ENCODE measurements around the gene RBM17. TPM values are rescaled to one million over a fixed set of nuclear protein-coding genes. Genes with fewer than 3 reads are reported as not detected.

RBM17 gene
- total RNA-seq, 1 donor from 2014 or later: 112 TPM

DNA sequence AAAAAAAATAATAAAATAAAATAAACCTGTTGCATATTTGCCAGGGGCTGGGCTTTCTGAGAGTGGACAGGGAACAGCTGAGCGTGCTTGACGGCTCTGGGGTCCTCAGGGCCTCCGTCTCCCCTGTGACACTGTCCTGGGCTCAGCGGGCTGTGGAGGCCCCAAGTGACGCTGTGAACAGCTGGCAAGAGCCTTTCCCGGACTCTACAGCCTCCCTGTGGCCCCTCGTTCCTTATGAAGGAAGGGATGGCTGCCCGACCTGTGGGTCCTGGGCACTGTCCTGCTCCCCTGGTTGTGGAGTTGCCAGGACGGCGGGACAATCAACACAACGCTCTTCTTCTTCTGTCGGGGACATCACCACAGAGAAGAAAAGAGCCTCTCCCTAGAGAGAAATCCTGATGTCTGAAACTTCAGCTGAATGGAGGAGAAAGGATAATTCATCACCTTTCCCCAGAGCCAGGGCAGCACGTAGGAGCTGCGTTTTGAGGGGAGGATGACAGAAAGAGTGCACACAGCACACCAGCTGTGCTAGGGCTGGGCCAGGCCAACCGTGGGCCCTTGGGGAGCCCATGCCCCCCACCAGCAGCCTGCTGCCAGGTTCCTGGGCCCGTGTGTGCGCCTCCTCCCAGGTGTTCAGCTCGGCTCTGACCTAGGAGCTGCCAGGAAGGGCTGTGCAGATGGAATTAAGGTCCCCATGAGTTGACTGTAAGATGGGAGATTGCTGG, 45.4 kb downstream of the RBM17 start:
- H3K27me3 Mint-ChIP-seq (ENCODE audit: low read depth): peaks cover 38% of the 10 kb centered on the region
- no peak for DNase-seq (ENCODE audit: low spot score in 2 of 2, unreplicated experiment in 2 of 2)
- TF ChIP-seq, protein P1, sequence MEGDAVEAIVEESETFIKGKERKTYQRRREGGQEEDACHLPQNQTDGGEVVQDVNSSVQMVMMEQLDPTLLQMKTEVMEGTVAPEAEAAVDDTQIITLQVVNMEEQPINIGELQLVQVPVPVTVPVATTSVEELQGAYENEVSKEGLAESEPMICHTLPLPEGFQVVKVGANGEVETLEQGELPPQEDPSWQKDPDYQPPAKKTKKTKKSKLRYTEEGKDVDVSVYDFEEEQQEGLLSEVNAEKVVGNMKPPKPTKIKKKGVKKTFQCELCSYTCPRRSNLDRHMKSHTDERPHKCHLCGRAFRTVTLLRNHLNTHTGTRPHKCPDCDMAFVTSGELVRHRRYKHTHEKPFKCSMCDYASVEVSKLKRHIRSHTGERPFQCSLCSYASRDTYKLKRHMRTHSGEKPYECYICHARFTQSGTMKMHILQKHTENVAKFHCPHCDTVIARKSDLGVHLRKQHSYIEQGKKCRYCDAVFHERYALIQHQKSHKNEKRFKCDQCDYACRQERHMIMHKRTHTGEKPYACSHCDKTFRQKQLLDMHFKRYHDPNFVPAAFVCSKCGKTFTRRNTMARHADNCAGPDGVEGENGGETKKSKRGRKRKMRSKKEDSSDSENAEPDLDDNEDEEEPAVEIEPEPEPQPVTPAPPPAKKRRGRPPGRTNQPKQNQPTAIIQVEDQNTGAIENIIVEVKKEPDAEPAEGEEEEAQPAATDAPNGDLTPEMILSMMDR (IDR thresholded peaks at IDR 0.05; ENCODE audit: unreplicated experiment): no peak
- H3K27ac Mint-ChIP-seq: no peak overlapping the region
- peaks cover 4% of the 10 kb centered on the region for H3K4me1 Mint-ChIP-seq
- no peaks in the 10 kb centered on the region for H3K9me3 Mint-ChIP-seq
- H3K4me3 Mint-ChIP-seq: no peak overlapping the region
- no peaks in the 10 kb centered on the region for H3K36me3 Mint-ChIP-seq

DNA sequence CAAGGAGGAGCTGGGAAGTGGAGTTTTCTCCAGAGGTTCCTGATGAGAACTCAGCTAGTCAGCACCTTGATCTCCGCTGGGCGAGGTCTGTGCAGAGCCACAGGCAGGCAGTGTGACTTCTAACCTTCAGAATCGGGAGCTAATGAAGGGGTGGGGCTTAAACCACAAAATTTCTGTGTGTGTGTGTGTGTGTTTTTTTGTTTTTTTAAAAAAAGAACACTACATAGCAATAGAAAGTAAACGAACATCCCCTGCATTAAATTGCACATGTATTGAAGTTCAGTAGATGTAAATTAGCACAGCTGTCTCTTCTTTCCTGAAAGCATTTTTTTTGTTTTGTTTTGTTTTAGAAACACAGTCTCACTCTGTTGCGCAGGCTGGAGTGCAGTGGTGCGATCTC, 46.2 kb downstream of the RBM17 start:
- peaks cover 41% of the 10 kb centered on the region for H3K27me3 Mint-ChIP-seq (ENCODE audit: low read depth)
- TF ChIP-seq, protein P1 (IDR thresholded peaks at IDR 0.05; ENCODE audit: unreplicated experiment): no peak
- H3K27ac Mint-ChIP-seq: no peak overlapping the region
- DNase-seq (ENCODE audit: low spot score in 2 of 2, unreplicated experiment in 2 of 2): no peak
- peaks cover under 1% of the 10 kb centered on the region for H3K4me1 Mint-ChIP-seq
- H3K4me3 Mint-ChIP-seq: no peak overlapping the region
- H3K36me3 Mint-ChIP-seq: no peaks in the 10 kb centered on the region
- no peaks in the 10 kb centered on the region for H3K9me3 Mint-ChIP-seq

DNA sequence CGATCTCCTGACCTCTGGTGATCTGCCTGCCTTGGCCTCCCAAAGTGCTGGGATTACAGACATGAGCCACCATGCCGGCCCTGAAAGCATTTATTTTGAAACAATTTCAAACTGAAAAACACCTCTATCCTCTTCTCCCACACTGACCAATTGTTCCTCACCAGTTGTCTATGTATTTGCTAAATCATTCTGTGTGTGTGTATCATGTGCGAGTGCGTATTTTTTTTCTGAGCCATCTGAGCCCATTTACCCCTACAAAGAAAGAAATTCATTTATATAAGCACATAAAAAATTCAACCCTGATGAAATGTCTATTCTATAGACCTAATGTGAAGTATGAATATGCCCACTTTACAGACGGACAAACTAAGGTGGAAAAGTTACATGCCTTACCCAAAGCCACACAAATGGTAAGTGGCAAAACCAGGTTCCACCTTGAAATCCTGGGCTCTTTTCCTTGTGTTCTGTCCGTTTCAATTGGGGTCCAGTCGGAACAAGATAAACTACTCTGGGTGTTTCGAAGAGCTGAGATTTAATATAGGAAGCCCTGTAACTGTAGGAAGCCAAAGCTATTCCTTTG, 46.8 kb downstream of the RBM17 start:
- Mint-ChIP-seq H3K4me3 (no peak overlapping the region), H3K4me1 (no peaks in the 10 kb centered on the region)
- TF ChIP-seq, protein P1 (IDR thresholded peaks at IDR 0.05; ENCODE audit: unreplicated experiment): no peak

DNA sequence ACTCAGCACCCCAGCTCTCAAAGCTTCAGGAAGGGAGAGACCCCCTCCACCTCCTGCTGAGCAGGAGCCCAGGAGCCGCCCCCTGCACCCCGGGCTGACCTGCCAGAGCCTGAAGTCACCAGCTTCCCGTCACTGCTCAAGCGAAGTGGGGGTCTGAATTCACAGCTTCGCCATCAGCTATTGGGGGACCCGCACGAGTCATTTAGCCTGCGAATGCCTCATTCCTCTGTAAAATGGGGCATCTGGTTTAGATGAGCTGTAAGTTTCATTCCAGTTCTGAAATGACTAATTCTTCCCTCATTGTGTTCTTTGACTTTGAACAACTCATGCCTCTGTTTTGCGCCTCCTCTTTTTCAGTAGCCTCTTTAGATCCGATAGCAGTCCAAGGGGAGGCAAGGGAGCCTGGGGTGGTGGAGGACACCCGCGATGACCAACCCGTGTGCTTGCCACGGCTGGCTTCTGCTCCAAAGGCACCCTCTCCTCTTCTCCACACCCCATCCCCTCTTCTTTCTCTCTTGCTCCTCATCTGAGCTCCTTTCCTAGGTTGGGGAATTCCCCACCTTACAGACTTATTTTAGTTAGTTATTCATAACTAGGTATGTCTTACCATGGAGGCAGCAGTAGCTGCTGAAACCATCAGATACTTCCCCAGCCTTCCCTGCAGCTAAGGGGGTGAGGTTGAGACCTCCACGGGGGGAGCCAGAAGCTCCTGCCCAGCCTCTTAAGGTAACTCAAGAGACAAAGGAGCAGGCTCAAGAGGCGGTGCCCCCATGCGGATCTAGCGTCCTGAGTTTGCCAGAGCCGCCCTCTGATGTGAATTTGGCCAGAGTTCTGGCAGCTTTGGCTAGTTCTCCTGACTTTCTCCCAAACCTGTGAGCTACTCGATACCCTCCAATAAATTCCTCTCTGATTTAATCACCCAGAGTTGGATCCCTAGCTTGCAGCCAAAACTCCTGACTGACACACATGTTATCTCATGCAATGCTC, 47.7 kb downstream of the RBM17 start:
- peaks cover 55% of the 10 kb centered on the region for H3K27me3 Mint-ChIP-seq (ENCODE audit: low read depth)

More for the DNA sequence above, 46.8 kb downstream of the RBM17 start:
- DNase-seq (ENCODE audit: low spot score in 2 of 2, unreplicated experiment in 2 of 2): no peak
- H3K27me3 Mint-ChIP-seq (ENCODE audit: low read depth): peaks cover 47% of the 10 kb centered on the region
- no peak overlapping the region for H3K27ac Mint-ChIP-seq
- no peaks in the 10 kb centered on the region for H3K36me3 Mint-ChIP-seq
- no peaks in the 10 kb centered on the region for H3K9me3 Mint-ChIP-seq

DNA sequence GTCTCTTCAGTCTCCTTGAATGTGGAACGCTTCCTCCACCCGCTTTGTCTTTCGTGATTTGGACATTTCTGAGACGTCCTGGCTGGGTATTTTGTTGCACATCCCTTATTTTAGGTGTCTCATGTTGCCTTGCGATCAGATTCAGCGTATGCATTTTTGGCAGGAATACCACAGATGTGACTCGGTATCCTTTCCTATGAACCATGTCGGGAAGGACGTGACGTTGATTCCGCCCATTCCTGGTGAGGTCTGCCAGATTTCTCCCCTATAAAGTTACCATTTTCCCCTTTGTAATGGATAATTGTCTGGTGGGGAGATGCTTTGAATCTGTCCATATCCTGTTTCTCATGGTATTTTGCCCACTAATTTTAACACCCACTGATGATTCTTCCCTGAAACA, 49.6 kb downstream of the RBM17 start:
- H3K4me3 Mint-ChIP-seq: no peak overlapping the region
- H3K36me3 Mint-ChIP-seq: no peaks in the 10 kb centered on the region
- H3K4me1 Mint-ChIP-seq: peaks cover 4% of the 10 kb centered on the region
- H3K27me3 Mint-ChIP-seq (ENCODE audit: low read depth): peaks cover 63% of the 10 kb centered on the region
- no peak for DNase-seq (ENCODE audit: low spot score in 2 of 2, unreplicated experiment in 2 of 2)
- no peaks in the 10 kb centered on the region for H3K9me3 Mint-ChIP-seq
- TF ChIP-seq, protein P1 (IDR thresholded peaks at IDR 0.05; ENCODE audit: unreplicated experiment): no peak
- H3K27ac Mint-ChIP-seq: no peak overlapping the region

More for the DNA sequence above, 47.7 kb downstream of the RBM17 start:
- no peak for DNase-seq (ENCODE audit: low spot score in 2 of 2, unreplicated experiment in 2 of 2)
- Mint-ChIP-seq H3K4me3 (no peak overlapping the region), H3K36me3 (no peaks in the 10 kb centered on the region), H3K27ac (no peak overlapping the region), H3K9me3 (no peaks in the 10 kb centered on the region), H3K4me1 (peaks cover 2% of the 10 kb centered on the region)
- TF ChIP-seq, protein P1 (IDR thresholded peaks at IDR 0.05; ENCODE audit: unreplicated experiment): no peak

All from mesothelial cell of epicardium (in vitro differentiated cells).